Mesenchymal stem cell (in vitro differentiated cells and primary cell): ENCODE measurements around the gene IGFL3.

ENCODE experiments used
- DNase-seq: peaks from one replicate; pipeline ENCODE4 v3.0.0-alpha.2; 2013
- H2AFZ ChIP-seq: one replicate; pipeline ENCODE4 v1.6.1; 2013; ENCODE audit warnings: low read depth, mild to moderate bottlenecking, control low read depth, inconsistent platforms, low read length, moderate library complexity
- H2AK5ac ChIP-seq: 2 replicates; pipeline ENCODE4 v1.6.1; 2013; ENCODE audit warnings: low read length, moderate library complexity, mild to moderate bottlenecking, inconsistent platforms; ENCODE audit not compliant: severe bottlenecking
- H2BK120ac ChIP-seq: one replicate; pipeline ENCODE4 v1.6.1; 2013; ENCODE audit warnings: low read depth, mild to moderate bottlenecking, inconsistent platforms, low read length, moderate library complexity
- H2BK12ac ChIP-seq, 2 experiments: one replicate each; pipeline ENCODE4 v1.6.1; 2013; ENCODE audit warnings: inconsistent platforms in 2 of 2, low read length in 2 of 2, mild to moderate bottlenecking in 2 of 2, moderate library complexity in 2 of 2, control low read depth in 1 of 2
- H2BK15ac ChIP-seq: one replicate; pipeline ENCODE4 v1.6.1; 2013; ENCODE audit warnings: mild to moderate bottlenecking, low read depth, inconsistent platforms; ENCODE audit not compliant: poor library complexity, severe bottlenecking
- H2BK5ac ChIP-seq: 2 replicates; pipeline ENCODE4 v1.6.1; 2013; ENCODE audit warnings: low read depth, mild to moderate bottlenecking, low read length, control low read depth, inconsistent platforms; ENCODE audit not compliant: poor library complexity, severe bottlenecking
- H3K14ac ChIP-seq, 2 experiments: one replicate each; pipeline ENCODE4 v1.6.1; 2013; ENCODE audit warnings: inconsistent platforms in 2 of 2, low read length in 2 of 2, control low read depth in 1 of 2, mild to moderate bottlenecking in 1 of 2, moderate library complexity in 1 of 2
- H3K18ac ChIP-seq, 2 experiments: one replicate each; pipeline ENCODE4 v1.6.1; 2013; ENCODE audit warnings: inconsistent platforms in 2 of 2, low read length in 2 of 2, control low read depth in 1 of 2, low read depth in 1 of 2, mild to moderate bottlenecking in 1 of 2
- H3K23ac ChIP-seq, 2 experiments: one replicate each; pipeline ENCODE4 v1.6.1; 2013; ENCODE audit warnings: inconsistent platforms in 2 of 2, low read length in 2 of 2, mild to moderate bottlenecking in 2 of 2, moderate library complexity in 2 of 2, control low read depth in 1 of 2
- H3K27ac ChIP-seq: 2 replicates; pipeline ENCODE4 v1.5.1; 2013; ENCODE audit warnings: mild to moderate bottlenecking, moderate library complexity, low read length, control low read depth, inconsistent platforms; ENCODE audit not compliant: poor library complexity, severe bottlenecking
- H3K27me3 ChIP-seq, 2 experiments: 2 replicates each; pipeline versions ENCODE4 v1.6.1 to v1.7.0; 2013; ENCODE audit warnings: low read length in 2 of 2, mild to moderate bottlenecking in 2 of 2, moderate library complexity in 2 of 2, control low read depth in 1 of 2, inconsistent platforms in 1 of 2; ENCODE audit not compliant: control insufficient read depth in 1 of 2, insufficient read depth in 1 of 2
- H3K36me3 ChIP-seq, 2 experiments: 2 replicates each; pipeline versions ENCODE4 v1.6.1 to v1.7.0; 2013; ENCODE audit warnings: low read length in 2 of 2, control low read depth in 1 of 2, inconsistent platforms in 1 of 2, low read depth in 1 of 2, mild to moderate bottlenecking in 1 of 2; ENCODE audit not compliant: insufficient read depth in 2 of 2, control insufficient read depth in 1 of 2
- H3K4ac ChIP-seq, 2 experiments: one replicate each; pipeline ENCODE4 v1.6.1; 2013; ENCODE audit warnings: inconsistent platforms in 2 of 2, low read length in 2 of 2, mild to moderate bottlenecking in 2 of 2, moderate library complexity in 2 of 2, control low read depth in 1 of 2, low read depth in 1 of 2
- H3K4me1 ChIP-seq: 2 replicates; pipeline ENCODE4 v1.6.1; 2013; ENCODE audit warnings: low read depth, low read length, control low read depth; ENCODE audit not compliant: control insufficient read depth, insufficient read depth
- H3K4me2 ChIP-seq: 2 replicates; pipeline ENCODE4 v1.6.1; 2013; ENCODE audit warnings: low read length, mild to moderate bottlenecking, inconsistent platforms; ENCODE audit not compliant: poor library complexity, severe bottlenecking
- H3K4me3 ChIP-seq, 2 experiments: 2 replicates each; pipeline versions ENCODE4 v1.5.1 to v1.7.0; 2013; ENCODE audit warnings: low read length in 2 of 2, mild to moderate bottlenecking in 2 of 2, control low read depth in 1 of 2, low read depth in 1 of 2; ENCODE audit not compliant: insufficient read depth in 1 of 2
- H3K79me1 ChIP-seq: replicated peaks from 2 replicates; pipeline ENCODE4 v1.6.1; 2013; ENCODE audit warnings: mild to moderate bottlenecking, control low read depth, low read length, inconsistent platforms; ENCODE audit not compliant: poor library complexity, severe bottlenecking
- H3K9ac ChIP-seq: 2 replicates; pipeline ENCODE4 v1.7.0; 2013; ENCODE audit warnings: mild to moderate bottlenecking, low read length, moderate library complexity
- H3K9me3 ChIP-seq: 2 replicates; pipeline ENCODE4 v1.7.0; 2013; ENCODE audit warnings: mild to moderate bottlenecking, low read length; ENCODE audit not compliant: control insufficient read depth
- H4K8ac ChIP-seq: one replicate; pipeline ENCODE4 v1.6.1; 2013; ENCODE audit warnings: inconsistent platforms, mild to moderate bottlenecking, low read length, moderate library complexity
- H4K91ac ChIP-seq: one replicate; pipeline ENCODE4 v1.6.1; 2013; ENCODE audit warnings: mild to moderate bottlenecking, low read length, inconsistent platforms
- WGBS: methylation state at CpG from one replicate; pipeline ENCODE4 v1.1.7; 2013; ENCODE audit warnings: mixed read lengths; 5-methylcytosine and 5-hydroxymethylcytosine counted together

IGFL3 gene

DNA sequence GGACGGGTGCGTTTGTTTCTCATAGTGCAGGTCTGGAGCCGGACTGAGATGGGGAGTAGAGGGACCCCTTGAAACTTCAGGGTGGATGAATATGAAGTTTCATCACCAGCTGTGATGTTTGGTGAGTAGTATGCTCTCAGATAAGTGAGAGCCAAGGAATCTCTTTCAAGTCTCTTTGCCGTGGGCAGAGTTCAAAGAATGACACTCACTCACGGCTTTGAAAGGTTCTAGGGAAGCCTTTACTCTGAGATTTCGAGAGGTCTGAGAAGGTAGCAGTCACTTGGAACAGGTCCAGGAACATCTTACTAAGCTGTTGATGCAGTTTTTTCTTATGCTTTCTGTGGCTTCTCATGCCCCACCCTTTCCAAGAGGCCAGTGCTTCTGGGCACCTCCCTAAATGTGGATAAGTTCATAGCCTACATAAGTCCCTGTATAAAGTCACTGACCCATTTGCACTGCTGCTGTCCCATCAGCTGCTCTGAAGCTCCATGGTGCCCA, 23.4 kb upstream of the IGFL3 start, which contains the start of gene IGFL2:
Gene IGFL2 (plus strand): TSS at position 448 of the 498 bp plus-strand sequence. CDS start 41 bp downstream, at position 489.
- Histone ChIP-seq H2AFZ (no peak within 1 kb of the TSS), H3K4me1 (no peaks in the 10 kb centered on the region), H3K9me3 (no peaks in the 10 kb centered on the region), H3K79me1 (no peaks in the 10 kb centered on the region), H3K27ac (no peak within 1 kb of the TSS), H3K9ac (no peak within 1 kb of the TSS), H2BK15ac (no peak within 1 kb of the TSS), H2BK120ac (no peak within 1 kb of the TSS), H2AK5ac (no peak within 1 kb of the TSS), H3K36me3 (no peaks in the 10 kb centered on the region), H3K18ac (no peak within 1 kb of the TSS), H3K4me3 (no peak within 1 kb of the TSS), H3K27me3 (peaks cover 28 to 69% of the 10 kb centered on the region in 2 experiments), H2BK5ac (no peak within 1 kb of the TSS), H4K91ac (no peak within 1 kb of the TSS), H3K14ac (no peak within 1 kb of the TSS), H3K4me2 (no peak within 1 kb of the TSS), H4K8ac (no peak within 1 kb of the TSS), H3K23ac (no peak within 1 kb of the TSS), H3K4ac (no peak within 1 kb of the TSS), H2BK12ac (no peak within 1 kb of the TSS)
- DNase-seq = no peak
- 83% methylated on average over 6 of the region's 6 CpGs for WGBS

DNA sequence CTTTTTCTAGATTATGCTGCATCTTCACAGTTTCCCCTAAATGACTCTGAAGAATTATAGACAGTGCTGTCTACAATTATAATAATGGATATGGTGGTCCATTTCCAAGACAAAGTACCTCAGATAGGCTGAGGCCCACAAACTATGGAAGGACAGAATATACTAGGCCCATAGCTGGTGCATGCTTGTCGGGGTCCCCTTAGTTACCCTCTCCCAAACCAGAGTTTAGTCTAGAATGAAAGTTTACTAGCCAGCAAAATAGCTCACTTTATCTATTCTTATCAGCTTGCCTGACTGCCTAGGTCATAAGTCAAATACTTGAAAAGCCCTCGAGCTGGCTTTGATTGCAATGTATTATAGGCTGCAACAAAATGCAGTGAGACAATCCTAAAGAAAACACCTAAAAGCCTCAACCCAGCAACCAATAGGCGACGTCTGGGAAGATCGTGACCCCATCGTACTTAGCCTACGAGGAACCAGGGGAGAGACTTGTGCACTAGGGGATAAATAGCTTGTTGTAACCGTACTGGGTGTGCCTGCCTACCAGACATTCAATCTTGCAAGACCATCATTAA, 22.8 kb upstream of the IGFL3 start:
- no peak overlapping the region for H2BK15ac ChIP-seq
- H3K18ac ChIP-seq = no peak overlapping the region
- H3K9ac ChIP-seq = no peak overlapping the region
- WGBS = 73% methylated on average over 8 of the region's 8 CpGs
- peaks cover 28 to 67% of the 10 kb centered on the region in 2 experiments for H3K27me3 ChIP-seq
- no peaks in the 10 kb centered on the region for H3K79me1 ChIP-seq
- H3K14ac ChIP-seq = no peak overlapping the region
- H3K9me3 ChIP-seq = no peaks in the 10 kb centered on the region
- H4K8ac ChIP-seq = no peak overlapping the region
- H3K4me1 ChIP-seq = no peaks in the 10 kb centered on the region
- H2AFZ ChIP-seq = no peak overlapping the region
- H2BK5ac ChIP-seq = no peak overlapping the region
- H4K91ac ChIP-seq = no peak overlapping the region
- no peak for DNase-seq
- H3K4ac ChIP-seq = no peak overlapping the region
- no peak overlapping the region for H3K4me2 ChIP-seq
- H3K4me3 ChIP-seq = no peak overlapping the region
- H2BK120ac ChIP-seq = no peak overlapping the region
- H3K23ac ChIP-seq = no peak overlapping the region
- H3K27ac ChIP-seq = no peak overlapping the region
- no peaks in the 10 kb centered on the region for H3K36me3 ChIP-seq
- H2BK12ac ChIP-seq = no peak overlapping the region
- H2AK5ac ChIP-seq = no peak overlapping the region

DNA sequence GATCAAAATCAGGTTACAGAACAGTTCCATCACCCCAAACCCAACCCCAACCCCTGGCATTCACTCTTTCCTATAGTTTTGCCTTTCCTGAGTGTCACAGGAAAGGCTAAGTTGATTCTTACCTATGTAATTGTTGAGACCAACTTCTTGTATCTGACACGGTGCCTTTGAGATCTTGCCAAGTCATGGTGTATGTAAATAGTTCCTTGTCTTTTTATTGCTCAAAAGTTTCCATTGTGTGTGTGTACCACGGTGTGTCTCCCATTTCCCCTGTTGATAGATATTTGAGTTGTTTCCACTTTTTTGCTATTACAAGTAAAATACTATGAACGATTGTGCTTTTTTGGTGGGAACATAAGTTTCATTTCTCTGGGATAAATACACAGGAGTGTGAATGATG, 20.3 kb upstream of the IGFL3 start:
- Histone ChIP-seq H3K4me3 (no peak overlapping the region), H2BK15ac (no peak overlapping the region), H3K18ac (no peak overlapping the region), H2BK5ac (no peak overlapping the region), H2AFZ (no peak overlapping the region), H3K27me3 (peaks cover 22 to 53% of the 10 kb centered on the region in 2 experiments), H3K4ac (no peak overlapping the region), H3K79me1 (no peaks in the 10 kb centered on the region), H4K8ac (no peak overlapping the region), H3K9ac (no peak overlapping the region), H2AK5ac (no peak overlapping the region), H3K4me2 (no peak overlapping the region), H3K14ac (no peak overlapping the region), H3K27ac (no peak overlapping the region), H2BK12ac (no peak overlapping the region), H3K36me3 (no peaks in the 10 kb centered on the region), H3K23ac (no peak overlapping the region), H2BK120ac (no peak overlapping the region), H4K91ac (no peak overlapping the region), H3K4me1 (no peaks in the 10 kb centered on the region), H3K9me3 (no peaks in the 10 kb centered on the region)
- no peak for DNase-seq
- 85% methylated on average over 3 of the region's 3 CpGs for WGBS

DNA sequence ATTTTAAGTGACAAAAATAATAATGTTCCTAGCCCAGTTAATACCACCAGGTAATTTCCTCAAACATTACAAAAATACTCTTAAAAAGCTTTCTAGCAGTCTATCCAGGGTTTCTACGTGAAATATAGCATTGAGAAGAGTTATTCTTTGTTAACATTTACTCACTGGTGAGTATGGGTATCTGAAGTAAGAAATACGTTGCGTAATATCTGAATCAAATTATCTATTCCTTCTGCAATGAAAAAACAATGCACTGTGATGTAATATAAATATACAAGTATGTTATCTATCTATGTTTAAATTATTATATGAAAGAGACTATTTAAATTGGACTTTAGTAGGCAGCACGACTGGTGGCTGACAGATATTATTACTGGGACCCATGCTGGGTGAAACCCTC, 17.8 kb upstream of the IGFL3 start:
- Histone ChIP-seq H3K14ac (no peak overlapping the region), H3K18ac (no peak overlapping the region), H2BK12ac (no peak overlapping the region), H3K9ac (no peak overlapping the region), H2BK120ac (no peak overlapping the region), H3K9me3 (no peaks in the 10 kb centered on the region), H2AFZ (no peak overlapping the region), H3K4me2 (no peak overlapping the region), H3K4me3 (no peak overlapping the region), H2BK5ac (no peak overlapping the region), H2BK15ac (no peak overlapping the region), H2AK5ac (no peak overlapping the region), H3K36me3 (no peaks in the 10 kb centered on the region), H3K4me1 (no peaks in the 10 kb centered on the region), H3K27ac (no peak overlapping the region), H4K91ac (no peak overlapping the region), H3K79me1 (no peaks in the 10 kb centered on the region), H4K8ac (no peak overlapping the region), H3K23ac (no peak overlapping the region), H3K4ac (no peak overlapping the region), H3K27me3 (peaks cover 6 to 34% of the 10 kb centered on the region in 2 experiments)
- WGBS = 50% methylated on average over 1 of the region's 4 CpGs
- DNase-seq = no peak
